Rectal smooth muscle tissue (tissue), 1 donor: ENCODE data around the gene SLC37A2.

ENCODE experiments used
- H3K27ac ChIP-seq: one replicate; pipeline ENCODE4 v1.7.0; 2013; ENCODE audit warnings: low read depth, low read length, inconsistent platforms
- H3K27me3 ChIP-seq: one replicate; pipeline ENCODE4 v1.7.0; 2013; ENCODE audit warnings: low read length; ENCODE audit not compliant: control insufficient read depth, insufficient read depth
- H3K36me3 ChIP-seq: one replicate; pipeline ENCODE4 v1.7.0; 2013; ENCODE audit warnings: low read length; ENCODE audit not compliant: control insufficient read depth, insufficient read depth
- H3K4me1 ChIP-seq: one replicate; pipeline ENCODE4 v1.7.0; 2013; ENCODE audit warnings: low read length; ENCODE audit not compliant: control insufficient read depth, insufficient read depth
- H3K4me3 ChIP-seq: one replicate; pipeline ENCODE4 v1.7.0; 2013; ENCODE audit warnings: low read length
- H3K9ac ChIP-seq: one replicate; pipeline ENCODE4 v1.7.0; 2013; ENCODE audit warnings: low read length

The SLC37A2 gene

GRCh38 chr11:125072218-125072960 is 9.3 kb downstream of the SLC37A2 start:
- no peak overlapping the region for H3K9ac ChIP-seq
- H3K4me1 ChIP-seq, result no peaks in the 10 kb centered on the region
- peaks cover 3% of the 10 kb centered on the region for H3K27me3 ChIP-seq
- H3K36me3 ChIP-seq, result no peaks in the 10 kb centered on the region
- no peak overlapping the region for H3K27ac ChIP-seq
- no peak overlapping the region for H3K4me3 ChIP-seq

GRCh38 chr11:125072961-125073590 is 10.0 kb downstream of the SLC37A2 start:
- no peaks in the 10 kb centered on the region for H3K36me3 ChIP-seq
- no peak overlapping the region for H3K9ac ChIP-seq

DNA sequence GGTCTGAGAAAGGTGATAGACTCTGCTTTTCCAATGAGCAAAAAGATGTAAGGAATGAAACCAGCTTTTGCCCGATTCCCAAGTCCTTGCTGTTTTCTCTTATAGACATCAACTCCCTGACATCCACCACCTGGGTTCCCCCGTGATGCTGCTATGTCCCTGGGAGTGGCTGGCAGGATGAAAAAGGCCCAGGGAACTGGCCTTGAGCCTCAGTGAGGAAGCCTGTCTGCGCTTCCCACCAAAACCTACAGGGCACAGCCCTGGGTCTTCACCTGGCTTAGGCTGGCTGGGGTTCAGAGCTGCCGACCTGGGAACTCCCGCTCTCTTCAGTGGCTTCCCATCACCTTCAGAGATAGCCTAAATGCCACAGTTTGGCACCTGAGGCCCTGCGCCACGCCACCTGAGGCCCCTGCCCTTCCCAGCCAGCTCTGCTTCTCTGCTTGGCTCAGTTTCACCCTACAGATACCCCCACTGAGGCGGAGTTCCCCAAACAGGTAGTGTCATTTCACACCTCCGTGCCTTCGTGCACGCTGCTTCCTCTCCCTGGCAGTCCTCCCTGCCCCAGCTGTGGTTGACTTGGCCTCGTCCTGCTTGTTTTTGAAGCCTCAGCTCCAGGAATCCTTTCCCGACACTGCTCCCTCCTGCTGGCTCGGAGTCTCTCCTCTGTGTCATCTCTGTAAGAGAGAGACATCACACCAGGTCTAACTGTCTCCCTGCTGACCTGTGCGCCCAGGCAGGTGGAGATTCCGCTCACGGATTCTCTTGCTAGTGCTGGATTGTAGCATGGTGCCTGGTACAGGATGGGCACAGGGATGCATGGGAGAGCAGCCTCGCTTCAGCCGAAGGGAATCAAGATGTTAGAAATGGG is 10.7 kb downstream of the SLC37A2 start:
- Histone ChIP-seq H3K9ac (no peak overlapping the region), H3K4me3 (no peak overlapping the region), H3K27ac (no peak overlapping the region), H3K4me1 (no peaks in the 10 kb centered on the region), H3K27me3 (peaks cover 3% of the 10 kb centered on the region), H3K36me3 (no peaks in the 10 kb centered on the region)

More at GRCh38 chr11:125072961-125073590, 10.0 kb downstream of the SLC37A2 start:
- Histone ChIP-seq H3K4me1 (no peaks in the 10 kb centered on the region), H3K4me3 (no peak overlapping the region), H3K27ac (no peak overlapping the region), H3K27me3 (peaks cover 3% of the 10 kb centered on the region)

GRCh38 chr11:125074511-125075241 is 11.6 kb downstream of the SLC37A2 start:
- H3K4me3 ChIP-seq, result no peak overlapping the region
- no peak overlapping the region for H3K27ac ChIP-seq
- H3K27me3 ChIP-seq, result peaks cover 3% of the 10 kb centered on the region
- no peaks in the 10 kb centered on the region for H3K4me1 ChIP-seq
- H3K9ac ChIP-seq, result no peak overlapping the region
- no peaks in the 10 kb centered on the region for H3K36me3 ChIP-seq

DNA sequence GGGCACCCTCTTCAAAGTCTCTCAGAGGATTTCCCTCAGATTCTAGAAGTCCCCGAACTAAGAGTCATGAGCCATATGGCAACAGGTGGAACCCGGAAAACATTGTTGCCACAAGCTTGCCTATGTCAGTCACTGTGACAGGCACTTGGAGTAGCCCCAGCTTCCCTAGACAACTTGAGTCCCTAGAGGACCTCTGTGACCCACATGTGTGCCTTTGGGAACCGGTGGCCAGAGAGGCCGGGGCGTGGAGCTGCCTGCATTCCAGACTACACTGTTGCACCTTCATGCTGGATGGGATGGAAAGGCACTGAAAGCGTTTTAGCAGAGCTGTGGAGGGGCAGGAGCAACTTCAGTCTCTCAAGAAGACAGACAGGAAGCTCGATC is 12.1 kb downstream of the SLC37A2 start:
- Histone ChIP-seq H3K36me3 (no peaks in the 10 kb centered on the region), H3K4me1 (no peaks in the 10 kb centered on the region), H3K27ac (no peak overlapping the region), H3K4me3 (no peak overlapping the region), H3K27me3 (peaks cover 3% of the 10 kb centered on the region), H3K9ac (no peak overlapping the region)

- Histone ChIP-seq H3K4me3 (no peak overlapping the region), H3K9ac (no peak overlapping the region), H3K27me3 (peaks cover under 1% of the 10 kb centered on the region), H3K27ac (no peak overlapping the region), H3K4me1 (no peaks in the 10 kb centered on the region), H3K36me3 (no peaks in the 10 kb centered on the region)
Measured at GRCh38 chr11:125075900-125076317, 12.8 kb downstream of the SLC37A2 start.

GRCh38 chr11:125076378-125076945 is 13.4 kb downstream of the SLC37A2 start:
- H3K4me3 ChIP-seq, result no peak overlapping the region
- H3K4me1 ChIP-seq, result no peaks in the 10 kb centered on the region
- H3K27me3 ChIP-seq, result no peaks in the 10 kb centered on the region
- H3K36me3 ChIP-seq, result no peaks in the 10 kb centered on the region
- no peak overlapping the region for H3K27ac ChIP-seq
- no peak overlapping the region for H3K9ac ChIP-seq

- Histone ChIP-seq H3K4me3 (no peak overlapping the region), H3K4me1 (no peaks in the 10 kb centered on the region), H3K9ac (no peak overlapping the region)
Measured at GRCh38 chr11:125078016-125078415, 14.9 kb downstream of the SLC37A2 start.

GRCh38 chr11:125078516-125079140 is 15.5 kb downstream of the SLC37A2 start:
- Histone ChIP-seq H3K4me3 (no peak overlapping the region), H3K9ac (no peak overlapping the region), H3K27me3 (no peaks in the 10 kb centered on the region), H3K4me1 (no peaks in the 10 kb centered on the region), H3K36me3 (no peaks in the 10 kb centered on the region), H3K27ac (no peak overlapping the region)

More at GRCh38 chr11:125078016-125078415, 14.9 kb downstream of the SLC37A2 start:
- no peaks in the 10 kb centered on the region for H3K27me3 ChIP-seq
- no peak overlapping the region for H3K27ac ChIP-seq
- no peaks in the 10 kb centered on the region for H3K36me3 ChIP-seq

DNA sequence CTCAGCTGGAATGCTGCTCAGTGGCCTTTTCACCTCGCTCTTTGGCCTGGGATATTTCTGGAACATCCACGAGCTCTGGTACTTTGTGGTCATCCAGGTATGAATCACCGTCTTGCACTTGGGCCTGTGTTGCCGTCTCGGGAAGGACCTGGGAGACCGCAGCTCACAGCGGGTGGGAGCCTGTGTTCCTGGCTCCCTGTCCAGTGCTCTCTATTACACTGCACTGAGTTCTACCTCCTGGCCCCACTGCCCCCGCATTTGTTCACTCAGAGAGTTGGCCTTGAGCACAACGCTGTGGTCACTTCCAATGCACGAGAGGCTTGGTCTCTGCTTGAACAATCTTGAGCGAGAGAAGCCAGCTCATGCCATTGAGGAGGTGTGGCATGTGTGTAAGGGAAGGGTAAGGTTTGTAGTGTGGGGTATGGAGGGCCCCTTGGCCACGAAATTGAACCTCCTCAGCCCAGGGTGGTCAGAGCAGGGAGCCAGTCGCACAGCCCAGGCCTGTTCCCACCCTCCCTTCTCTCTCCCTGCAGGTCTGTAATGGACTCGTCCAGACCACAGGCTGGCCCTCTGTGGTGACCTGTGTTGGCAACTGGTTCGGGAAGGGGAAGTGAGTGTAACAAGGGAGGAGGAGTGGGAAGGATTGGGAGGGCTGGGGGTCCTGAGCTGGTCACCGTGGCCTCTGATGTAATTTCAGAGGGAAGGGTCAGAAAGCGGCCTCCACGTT is 16.2 kb downstream of the SLC37A2 start:
- Histone ChIP-seq H3K4me1 (no peaks in the 10 kb centered on the region), H3K36me3 (no peaks in the 10 kb centered on the region), H3K27me3 (no peaks in the 10 kb centered on the region), H3K9ac (no peak overlapping the region), H3K4me3 (no peak overlapping the region), H3K27ac (no peak overlapping the region)
